HG03442 (cell line): ENCODE data around the gene HOXA10.
A peak's percentile ranks its signal among the peaks of the same experiment; 100 is the strongest.

ENCODE experiments used
- ATAC-seq: cut with Tn5 transposase; IDR thresholded peaks from one replicate; pipeline ENCODE4 v1.9.1; 2021; ENCODE audit warnings: mild to moderate bottlenecking, moderate library complexity; ENCODE audit not compliant: unreplicated experiment

HOXA10 gene

DNA sequence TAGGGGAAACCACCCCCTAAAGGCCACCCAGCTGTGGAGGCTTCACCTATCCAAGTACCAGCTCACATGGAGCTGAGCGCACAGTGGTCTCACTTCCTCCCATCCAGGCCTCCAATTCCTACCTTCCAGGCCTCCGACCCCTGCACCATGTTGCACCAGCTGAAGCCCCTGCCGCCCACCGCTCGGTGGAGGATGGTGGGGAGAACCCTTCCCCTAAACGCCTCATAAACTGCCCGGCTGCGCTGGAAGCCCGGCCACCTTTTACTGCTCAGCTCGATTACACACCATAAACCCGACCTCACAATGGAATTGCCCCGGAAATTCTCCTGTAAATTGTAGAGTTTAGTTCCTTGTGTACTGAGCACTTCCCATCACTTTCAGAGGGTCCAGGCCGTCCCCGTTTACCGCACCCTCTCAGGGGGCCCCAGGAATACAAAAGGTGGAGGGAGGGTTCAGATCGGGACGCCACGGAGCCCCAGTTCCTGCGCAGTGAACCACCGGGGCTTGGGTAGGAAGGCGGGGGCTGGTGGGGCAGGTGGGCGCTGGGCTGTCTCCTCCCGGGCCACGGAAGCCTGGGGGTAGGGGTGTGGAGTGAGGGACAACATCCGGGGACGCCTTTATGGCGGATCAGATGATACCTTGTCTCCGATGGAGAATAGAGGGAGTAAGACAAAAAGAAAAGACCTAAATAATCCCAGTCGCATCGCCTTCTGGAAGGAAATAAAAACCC, 16.3 kb downstream of the HOXA10 start:
- ATAC-seq: no peak

DNA sequence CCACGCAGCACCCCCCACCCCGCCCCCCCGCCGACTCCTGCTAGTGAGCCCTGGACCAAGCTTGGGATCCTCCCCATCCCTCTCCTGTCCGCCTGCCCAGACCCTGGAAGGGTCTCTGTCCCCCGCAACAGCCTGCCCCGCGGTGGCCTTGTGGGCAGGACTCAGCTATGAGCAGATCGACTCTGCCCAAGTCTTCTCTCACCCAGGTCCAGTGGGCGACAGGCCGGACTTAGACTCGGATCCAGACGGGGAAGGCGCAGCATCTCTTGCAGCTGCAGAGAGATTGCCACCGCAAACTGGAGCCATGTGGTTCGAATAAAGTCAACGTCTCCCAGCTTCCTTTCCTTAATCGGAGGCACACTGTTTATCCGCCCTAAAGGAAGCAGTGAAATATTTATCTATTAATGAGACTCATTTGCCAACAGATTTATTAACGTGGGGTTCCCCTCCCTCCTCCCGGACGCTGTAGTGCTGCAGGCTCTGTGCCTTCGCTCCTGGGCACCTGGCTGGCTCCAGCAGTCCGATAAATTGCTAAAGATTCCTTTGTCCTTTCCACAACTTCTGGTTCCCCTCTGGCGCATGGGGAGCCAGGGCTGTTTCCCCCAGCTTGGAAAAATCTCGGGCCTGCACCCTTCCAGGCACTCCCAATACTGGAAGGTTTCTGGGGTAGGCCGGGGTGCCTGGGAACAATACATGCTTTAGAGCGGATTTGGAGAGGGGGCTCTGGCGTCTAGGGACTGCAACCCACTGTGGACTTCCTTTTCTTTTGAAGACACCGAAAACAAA, 17.0 kb downstream of the HOXA10 start:
- ATAC-seq: no peak

DNA sequence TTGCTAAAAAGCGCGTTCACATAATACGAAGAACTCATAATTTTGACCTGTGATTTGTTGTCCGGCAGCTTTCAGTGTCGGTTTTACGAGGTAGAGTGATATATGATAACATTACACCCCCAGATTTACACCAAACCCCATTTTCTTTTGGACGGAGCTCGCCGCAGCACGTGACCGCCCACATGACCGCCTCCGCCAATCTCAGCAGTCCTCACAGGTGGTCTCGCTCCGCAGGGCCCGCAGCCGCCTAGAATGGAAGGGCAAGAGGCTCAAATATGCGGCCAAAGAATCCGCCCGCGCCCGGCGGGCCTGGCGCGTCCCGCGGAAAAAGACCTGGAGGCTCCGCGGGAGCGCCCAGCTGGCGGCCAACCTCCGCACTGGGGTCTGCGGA, 17.6 kb downstream of the HOXA10 start, which contains the start of gene HOXA7:
HOXA7 (minus strand) TSS at position 168 of the 391 bp plus-strand sequence; CDS start at position 38, 130 bp downstream.
- no peak for ATAC-seq

DNA sequence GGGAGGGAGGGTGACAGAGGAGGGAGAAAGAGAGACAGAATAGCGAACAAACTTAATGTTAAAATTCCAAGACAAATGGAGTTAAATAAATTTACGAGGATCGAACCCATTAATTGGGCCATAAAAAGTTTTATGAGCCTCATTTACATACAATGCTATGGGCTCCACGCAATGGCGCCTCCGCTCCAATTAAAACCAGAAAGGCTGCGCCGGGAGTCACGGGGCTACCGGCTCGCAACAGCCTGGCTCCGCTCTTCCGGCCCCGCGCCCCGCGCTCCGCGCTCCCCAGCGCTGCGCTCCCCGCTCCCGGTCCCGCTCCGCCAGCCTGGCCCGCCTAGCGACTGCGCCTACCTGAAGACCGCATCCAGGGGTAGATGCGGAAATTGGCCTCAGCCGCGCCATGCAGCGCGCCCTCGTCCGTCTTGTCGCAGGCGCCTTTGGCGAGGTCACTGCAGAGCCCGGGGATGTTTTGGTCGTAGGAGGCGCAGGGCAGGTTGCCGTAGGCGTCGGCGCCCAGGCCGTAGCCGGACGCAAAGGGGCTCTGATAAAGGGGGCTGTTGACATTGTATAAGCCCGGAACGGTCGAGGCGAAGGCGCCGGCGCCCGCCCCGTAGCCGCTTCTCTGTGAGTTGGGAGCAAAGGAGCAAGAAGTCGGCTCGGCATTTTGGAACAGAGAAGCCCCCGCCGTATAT, 18.2 kb downstream of the HOXA10 start:
- ATAC-seq: no peak

DNA sequence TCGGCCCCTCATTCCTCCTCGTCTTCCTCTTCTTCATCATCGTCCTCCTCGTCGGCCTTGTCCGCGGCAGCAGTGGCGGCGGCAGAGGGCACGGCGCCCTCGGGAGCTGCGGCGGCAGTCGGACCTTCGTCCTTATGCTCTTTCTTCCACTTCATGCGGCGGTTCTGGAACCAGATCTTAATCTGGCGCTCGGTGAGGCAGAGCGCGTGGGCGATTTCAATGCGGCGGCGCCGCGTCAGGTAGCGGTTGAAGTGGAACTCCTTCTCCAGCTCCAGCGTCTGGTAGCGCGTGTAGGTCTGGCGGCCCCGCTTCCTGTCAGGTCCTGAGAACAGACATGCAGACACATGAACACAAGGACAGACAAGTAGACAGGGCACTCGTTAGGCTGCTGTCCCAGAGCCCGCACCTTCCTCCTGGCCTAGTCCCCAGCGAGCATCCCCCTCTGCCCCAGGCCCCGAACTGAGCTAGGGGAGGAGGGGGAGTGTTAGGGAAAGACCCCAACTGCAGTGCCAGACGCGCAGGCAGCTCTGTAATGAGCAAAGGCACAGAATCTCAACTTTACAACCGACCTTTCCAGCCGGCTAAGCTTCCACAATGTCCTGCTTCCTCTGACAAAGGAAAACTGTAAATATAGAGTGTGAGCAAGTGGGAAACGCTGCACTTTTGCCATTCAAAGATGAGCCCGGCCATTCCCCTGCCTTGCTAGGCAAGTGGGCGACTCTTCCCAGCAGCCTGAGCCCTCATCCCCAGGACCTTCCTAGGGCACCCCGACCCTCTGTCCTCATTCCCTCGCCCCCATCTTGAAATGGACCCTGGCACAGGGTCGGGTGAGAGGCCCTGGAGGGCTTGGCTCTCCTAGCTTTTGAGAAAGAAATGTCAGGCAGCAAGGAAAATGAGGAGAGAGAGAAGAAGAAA, 19.0 kb downstream of the HOXA10 start:
- ATAC-seq: no peak

DNA sequence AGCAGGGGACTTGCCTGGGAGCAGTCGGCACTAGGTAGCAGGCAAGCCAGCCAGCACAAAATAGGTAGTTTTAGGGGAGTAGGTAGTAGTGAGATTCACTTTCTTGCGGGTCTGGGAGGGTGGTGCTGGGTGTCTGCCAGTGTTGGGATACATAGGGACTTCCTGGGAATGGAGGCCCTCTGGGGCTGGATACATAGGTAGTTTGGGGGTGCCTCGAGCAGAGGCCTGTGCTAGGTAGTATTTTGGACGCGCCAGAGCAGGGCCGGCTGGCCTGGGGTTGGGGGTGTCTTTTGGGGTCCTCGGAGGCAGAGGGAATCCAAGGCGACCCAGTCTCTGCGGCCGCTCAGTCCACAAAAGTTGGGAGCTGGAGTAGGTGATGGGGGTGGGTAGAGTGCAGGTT, 19.8 kb downstream of the HOXA10 start:
- no peak for ATAC-seq

DNA sequence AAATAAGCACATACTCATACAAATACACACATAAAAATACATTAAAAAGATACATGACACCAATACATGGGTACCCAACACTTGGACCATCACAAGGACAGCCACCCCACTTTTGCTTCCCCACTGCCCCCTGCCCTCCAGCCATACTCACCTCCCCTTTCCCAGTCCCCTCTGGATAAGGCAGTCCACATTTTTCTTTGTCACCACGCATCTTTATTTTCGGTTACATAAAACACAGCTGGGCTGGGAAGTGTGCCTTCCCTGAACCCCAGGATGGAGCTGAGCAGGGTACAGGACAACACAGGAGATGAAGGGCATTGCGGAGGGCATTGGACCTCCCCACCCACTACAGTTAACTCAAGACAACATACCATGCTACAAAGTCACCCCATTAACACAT, 20.6 kb downstream of the HOXA10 start:
- ATAC-seq: no peak

DNA sequence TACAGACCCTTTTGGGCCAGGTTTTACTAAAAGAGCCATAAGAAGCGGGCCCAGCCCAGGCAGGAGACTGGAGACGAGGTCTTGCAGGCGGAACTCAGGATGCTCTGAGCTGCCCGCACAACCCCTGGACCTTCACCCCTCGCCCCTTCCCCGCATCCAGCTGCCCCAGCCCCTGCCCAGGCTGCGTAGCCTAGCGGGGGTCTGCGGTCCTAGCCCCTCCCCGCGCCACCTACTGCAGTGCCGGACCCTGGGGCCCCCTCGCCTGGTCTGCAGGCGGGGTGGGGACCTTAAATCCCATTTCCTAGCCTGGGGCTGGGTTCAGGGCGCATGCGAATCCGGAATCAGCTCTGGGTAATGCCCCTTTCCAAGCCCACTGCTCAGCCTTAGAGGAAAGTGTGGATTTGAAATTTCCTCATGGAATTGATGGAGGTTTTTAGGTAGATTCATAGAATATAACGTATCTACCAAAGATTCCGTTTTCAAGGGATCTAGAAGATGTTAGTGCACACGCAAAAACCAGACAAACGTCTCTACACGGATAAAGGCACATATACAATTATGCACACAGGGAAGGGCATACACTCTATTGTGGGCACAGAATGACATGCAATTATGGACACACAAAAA, 21.2 kb downstream of the HOXA10 start:
- ATAC-seq: no peak

DNA sequence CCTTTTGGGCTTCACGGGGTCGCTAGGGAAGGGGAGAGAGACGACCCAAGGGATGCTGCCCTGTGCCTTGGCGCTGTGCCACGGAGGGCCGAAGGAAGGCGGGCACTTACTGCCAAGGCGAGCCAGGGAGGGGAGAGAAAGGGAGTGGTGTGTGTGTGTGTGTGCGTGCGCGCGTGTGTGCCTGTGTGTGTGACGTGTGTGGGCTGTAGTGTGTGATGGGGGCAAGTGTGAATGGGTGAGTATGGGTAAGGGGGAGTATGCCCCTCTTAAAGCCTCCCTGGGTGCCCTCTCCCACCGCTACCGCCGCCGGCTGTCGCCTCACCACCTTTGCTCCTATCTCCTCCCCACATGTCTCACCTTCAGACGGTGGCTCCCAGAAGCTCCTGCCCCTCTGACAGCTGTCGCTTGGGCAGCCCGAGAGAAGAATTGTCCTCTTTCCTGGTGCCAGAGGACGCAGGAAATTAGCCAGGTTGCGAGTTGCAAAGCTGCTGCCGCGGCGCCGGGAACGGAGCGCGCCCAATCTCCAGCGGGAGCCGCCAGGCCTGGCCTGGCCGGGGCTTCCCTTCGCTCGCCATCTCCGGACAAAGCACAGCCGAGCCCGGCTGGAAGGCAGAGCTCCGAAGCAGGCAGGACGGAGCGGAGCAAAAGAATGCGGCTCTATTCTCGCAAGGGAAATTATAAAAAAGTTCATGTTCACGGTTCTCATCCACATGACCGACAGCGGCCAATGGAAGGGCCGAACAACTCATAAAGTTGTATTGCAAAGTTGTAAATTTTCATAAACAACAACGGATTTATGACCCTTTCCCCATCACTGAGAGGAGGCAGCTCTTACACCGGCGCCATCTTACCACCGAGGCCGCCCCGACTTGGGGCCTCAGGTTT, 21.9 kb downstream of the HOXA10 start, which contains the start of gene HOXA3:
HOXA3 (minus strand) TSS at position 653 of the 885 bp plus-strand sequence. CDS start 41,943 bp downstream, outside the sequence.
- no peak for ATAC-seq

DNA sequence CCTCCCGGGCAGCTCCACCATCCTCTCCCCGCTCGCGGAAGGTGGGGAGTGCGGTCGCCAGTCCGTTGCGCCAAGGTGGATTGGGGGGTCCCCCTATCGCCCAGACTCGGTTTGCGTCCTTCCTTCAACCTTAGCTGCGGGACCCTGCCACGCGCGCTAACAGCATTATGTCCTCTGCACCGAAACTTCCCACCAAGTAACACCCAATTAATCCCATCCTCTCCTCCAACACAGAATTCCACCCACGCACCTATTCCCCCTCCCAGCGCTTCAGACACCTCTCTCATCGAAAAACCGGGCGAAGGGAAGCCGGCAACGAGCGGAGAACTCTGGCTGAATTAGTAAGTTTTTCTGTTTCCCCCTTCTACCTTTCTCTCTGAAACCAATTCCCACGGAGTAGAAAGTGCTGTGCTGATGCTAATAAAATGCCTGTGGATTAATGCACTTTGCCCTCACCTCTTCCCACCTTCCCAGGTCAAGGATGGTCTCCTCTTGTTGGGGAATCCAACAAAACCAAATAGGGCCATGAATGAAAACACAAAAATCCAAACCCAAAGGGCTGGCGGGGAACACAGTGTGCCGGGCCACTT, 22.7 kb downstream of the HOXA10 start:
- ATAC-seq: no peak

DNA sequence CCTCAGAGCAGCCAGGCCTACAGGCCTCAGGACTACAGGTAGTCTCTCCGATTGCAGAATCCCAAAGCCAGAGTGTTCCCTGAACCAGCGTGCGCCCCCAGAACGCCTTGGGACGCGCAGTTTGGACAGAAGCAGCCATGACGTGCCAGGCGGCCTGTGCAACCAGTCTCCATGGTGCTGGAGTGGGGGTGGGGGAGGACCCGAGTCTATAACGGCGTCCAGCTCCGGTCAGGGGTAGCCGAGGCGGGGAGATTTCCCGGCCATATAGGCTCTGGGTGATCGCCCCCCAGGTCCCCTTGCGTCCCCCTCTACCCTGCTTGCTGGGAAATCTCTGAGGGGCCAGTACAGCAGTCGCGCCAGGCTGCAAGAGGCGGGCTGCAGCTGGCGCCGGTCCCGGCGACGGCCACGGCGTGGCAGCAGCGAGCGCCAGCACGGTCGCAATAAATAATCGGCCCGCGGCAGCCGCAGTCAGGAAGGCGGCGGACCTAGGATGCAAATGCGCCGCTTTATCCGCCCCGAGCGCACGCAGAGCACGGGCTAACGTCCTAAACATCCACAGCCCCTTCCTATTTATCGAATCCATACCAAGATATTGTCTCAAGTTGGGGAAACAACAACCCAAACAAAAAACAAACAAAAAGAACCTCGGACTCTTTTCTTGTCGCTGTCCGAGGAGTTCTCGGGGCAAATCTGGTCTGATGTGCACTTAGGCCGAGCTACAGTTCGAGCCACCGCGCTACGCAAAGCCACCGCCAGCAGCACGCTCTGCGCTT, 23.4 kb downstream of the HOXA10 start:
- peak; percentile 81 for ATAC-seq

DNA sequence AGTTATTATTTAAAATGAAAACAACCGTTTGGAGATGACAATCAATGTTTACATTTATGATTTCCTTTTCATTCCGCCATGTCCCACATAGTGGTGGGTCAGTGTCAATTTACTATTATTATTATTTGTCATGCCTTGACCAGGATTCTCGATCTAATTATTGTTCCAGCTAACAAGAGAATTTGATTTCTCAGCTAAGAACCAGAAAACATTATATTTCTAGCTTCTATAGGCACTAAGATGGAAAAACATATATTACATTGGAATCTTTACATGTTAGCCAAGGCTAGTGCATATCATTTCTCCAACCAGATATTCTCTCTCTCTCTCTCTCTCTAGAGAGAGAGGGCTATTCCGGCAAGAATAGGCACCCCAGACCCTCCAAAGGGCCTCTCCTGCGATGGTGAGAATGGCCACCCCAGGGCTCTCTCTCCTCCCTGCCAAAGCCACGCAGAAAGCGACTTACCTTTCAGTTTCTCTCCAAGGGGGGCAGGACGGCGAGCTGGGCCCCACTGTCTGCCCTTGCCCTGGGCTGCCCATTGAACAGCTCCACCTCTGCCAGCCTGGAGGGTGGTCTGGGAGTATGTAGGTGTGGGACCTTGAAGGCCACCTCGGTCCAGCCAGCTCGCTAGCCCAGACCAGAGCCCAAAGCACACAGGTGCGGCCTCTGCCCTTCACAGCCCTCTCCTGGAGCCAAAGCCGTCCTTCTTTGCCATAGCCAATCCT, 24.1 kb downstream of the HOXA10 start:
- ATAC-seq: no peak

DNA sequence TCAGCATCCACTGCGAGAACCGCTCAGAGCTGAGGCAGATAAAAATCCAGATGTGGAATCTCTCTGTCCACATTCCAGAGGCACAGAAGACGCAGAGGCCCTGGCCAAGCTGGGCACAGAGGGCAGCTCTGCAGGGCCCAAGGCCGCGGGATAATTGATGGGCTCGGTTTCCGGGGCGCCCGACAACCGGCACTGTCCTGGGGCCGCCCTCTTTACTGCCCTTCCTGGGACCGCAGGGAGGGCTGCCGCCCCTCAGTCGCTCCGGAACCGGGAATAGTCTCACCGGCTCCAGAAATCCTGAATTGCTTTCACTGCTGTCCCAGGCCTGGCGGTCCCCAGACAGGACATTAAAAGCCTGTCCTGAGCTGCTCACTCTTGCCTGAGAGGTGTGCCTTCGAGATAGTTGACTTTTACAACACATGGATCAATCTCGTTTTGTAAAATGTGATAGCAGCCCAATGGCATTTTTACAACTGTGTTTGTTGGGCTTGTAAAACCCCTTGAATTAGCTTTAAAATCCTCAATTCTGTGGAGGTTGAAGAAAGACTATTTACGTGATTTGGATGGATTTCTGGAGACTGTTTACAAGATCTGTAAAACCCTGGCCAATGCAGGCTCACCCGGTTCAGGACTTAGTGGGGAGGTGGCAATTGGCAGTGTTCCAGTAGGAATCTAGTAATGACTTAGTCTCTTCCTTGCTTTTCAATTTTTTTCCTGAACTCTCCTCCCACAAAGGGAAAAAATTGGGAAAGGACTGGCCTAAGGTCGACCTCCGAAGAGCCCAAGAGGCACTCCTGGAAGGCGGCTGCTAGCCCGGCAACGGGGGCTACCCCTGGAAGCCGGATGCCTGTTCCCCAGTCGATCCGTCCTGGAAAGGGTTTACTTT, 25.1 kb downstream of the HOXA10 start:
- no peak for ATAC-seq

DNA sequence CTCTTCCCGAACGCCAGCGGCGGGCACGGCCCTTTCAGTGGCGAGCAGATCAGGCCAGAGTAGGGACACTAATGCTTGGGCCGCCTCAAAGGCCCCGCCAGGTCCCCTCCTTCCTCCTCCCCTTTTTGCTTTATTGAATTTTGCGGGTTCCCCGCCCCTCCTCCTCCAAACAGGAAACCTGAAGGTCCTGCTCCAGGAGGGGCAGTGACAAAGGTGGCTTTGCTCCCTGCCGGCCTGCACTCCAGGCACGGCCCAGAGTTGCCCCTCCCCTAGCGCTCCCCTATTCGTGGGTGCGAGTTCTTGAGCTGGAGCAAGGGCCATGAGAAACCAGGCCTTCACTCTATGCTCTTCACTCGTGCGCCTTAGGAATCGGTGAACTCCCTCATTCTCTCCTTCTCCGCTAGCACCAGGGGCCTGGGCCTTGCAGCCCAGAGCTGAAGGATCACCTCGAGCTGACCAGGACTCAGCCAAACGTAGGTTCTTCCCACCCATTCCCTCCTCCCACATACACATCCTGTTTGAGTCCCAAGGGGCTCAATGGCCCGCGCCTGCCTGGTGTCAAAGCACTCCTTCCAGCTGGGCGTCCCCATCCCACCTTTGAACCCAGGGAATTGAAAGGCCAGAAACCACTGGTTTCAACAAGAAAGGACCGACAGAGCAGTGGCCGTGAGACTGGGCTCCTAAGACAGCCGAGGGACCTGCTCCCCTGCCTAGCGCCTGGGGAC, 25.9 kb downstream of the HOXA10 start:
- ATAC-seq: no peak

DNA sequence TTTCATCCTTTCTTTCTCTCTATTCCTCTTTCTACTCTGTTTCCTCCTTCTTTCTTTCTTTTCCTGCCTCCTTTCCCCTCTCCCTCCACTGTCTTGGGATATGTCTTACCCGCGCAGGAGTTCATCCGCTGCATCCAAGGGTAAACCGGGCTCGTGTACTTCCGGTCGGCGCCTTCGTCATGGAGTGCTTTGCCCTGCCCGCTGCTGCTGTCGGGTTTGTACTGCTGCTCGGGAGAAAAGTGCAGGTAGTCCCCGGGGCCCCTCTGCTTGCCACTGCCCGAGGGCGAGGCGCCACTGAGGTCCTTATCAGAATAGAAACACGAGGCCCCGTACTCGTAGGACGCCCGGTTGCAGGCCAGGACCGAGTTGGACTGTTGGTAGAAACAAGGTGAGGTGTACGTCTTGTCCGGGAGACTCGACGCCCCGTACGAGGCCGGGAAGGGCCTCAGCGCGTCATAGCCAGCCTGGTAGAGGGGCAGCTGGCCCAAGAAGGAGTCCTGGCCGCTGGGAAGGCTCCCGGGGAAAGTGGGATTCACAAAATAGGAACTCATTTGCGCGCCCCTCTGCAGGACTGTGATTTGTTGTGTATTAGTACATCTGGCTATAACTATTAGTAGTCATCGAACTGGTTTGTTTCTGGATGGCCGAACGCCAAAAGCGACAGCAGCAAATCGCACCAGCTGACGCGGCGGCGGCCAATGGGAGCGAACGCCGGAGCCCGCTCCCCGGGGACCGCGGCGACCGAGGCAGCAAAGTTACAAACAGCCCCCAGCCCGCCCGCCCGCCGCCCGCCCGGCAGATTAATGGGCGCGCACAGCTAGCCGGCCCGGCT, 26.7 kb downstream of the HOXA10 start, which contains the start of gene HOXA6:
HOXA6 (minus strand) TSS at position 576 of the 832 bp plus-strand sequence; CDS start at position 551, 25 bp downstream.
- ATAC-seq: no peak
